Erythroblast (primary cell): ENCODE results near the gene ACE.

Experiments
- GATA1 ChIP-seq: IDR thresholded peaks from 2 replicates; pipeline ENCODE4 v1.6.1; 2011; ENCODE audit warnings: low read depth, mild to moderate bottlenecking, control low read depth, low read length, moderate library complexity
- POLR2A ChIP-seq: IDR thresholded peaks from 2 replicates; pipeline ENCODE4 v1.6.1; 2011; ENCODE audit warnings: mild to moderate bottlenecking, low read length

DNA sequence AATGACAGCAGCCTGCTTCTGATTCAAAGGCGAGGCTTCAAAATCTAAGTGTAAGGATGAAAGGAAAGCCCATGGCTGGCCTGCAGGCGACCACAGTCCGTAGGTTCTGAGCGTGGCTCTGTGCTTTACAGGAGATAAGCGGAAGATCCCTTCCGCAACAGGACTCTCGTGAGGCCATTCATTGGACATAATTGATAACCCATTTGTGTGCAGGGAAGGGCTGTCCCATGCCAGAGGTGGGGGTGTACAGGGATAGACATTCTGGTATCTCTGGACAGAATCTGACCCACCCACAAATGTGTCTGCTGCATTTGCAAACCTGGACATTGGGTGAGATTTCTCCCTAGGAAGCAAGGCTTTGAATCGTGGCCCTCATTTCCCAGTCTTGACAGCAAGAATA, 34.8 kb upstream of the ACE start:
- TF ChIP-seq POLR2A (no peak), GATA1 (no peak)
